AG04450 (cell line): ENCODE data around the gene PPP2R1B. TPM values are rescaled to one million over a fixed set of nuclear protein-coding genes. Genes with fewer than 3 reads are reported as not detected.

ENCODE experiments used
- CTCF ChIA-PET: fragments of 300-600, 350-600 bp; formaldehyde crosslinking; extraction: SDS; loops from one replicate; lab custom pipeline; 2022; ENCODE audit warnings: antibody characterized with exemption, inconsistent platforms; lab: Charles Lee
- POLR2A ChIA-PET: fragments of 350-600 bp; formaldehyde crosslinking; extraction: SDS; loops from one replicate; lab custom pipeline; 2021; ENCODE audit warnings: antibody characterized with exemption, inconsistent platforms; lab: Yijun Ruan, JAX
- DNase-seq: peaks from one replicate; pipeline ENCODE4 v3.0.0-alpha.2; 2011; ENCODE audit warnings: low read depth, low spot score
- H3K27ac ChIP-seq: one replicate; pipeline ENCODE4 v1.5.1; 2012; ENCODE audit warnings: low read depth, low read length, control low read depth
- H3K27me3 ChIP-seq: one replicate; pipeline ENCODE4 v1.6.0; 2012; ENCODE audit warnings: low read length; ENCODE audit not compliant: control insufficient read depth, insufficient read depth
- H3K4me3 ChIP-seq: 2 replicates; pipeline ENCODE4 v1.5.1; 2011; ENCODE audit warnings: mild to moderate bottlenecking, low read depth, low read length, control low read depth
- H3K9me3 ChIP-seq: 2 replicates; pipeline ENCODE4 v1.5.1; 2012; ENCODE audit warnings: low read length; ENCODE audit not compliant: control insufficient read depth, insufficient read depth
- CTCF ChIP-seq: IDR thresholded peaks from 2 replicates; pipeline ENCODE4 v1.5.1; 2011; ENCODE audit warnings: low read depth, low read length, control low read depth, inconsistent platforms
- polyA plus RNA-seq: library from polyadenylated mRNA; depleted of rRNA; stranded (reverse); fragments of >200 nt; gene quantifications from 2 replicates; pipeline ENCODE4 v1.2.3, GENCODE V29; 2011

The PPP2R1B gene
- polyA plus RNA-seq, 1 experiment = 44.9 TPM

- ChIA-PET CTCF (interaction anchor here (0.9 to 2.2 kb wide), 2 partner anchors 17 to 48 kb away, joined by 4 to 7 read pairs; no protein-coding TSS in a partner anchor), POLR2A (no interaction called here)
- Histone ChIP-seq H3K4me3 (no peak overlapping the region), H3K9me3 (no peaks in the 10 kb centered on the region), H3K27me3 (no peaks in the 10 kb centered on the region), H3K27ac (no peak overlapping the region)
- TF ChIP-seq CTCF = no peak
- no peak for DNase-seq
These were observed 27.7 kb upstream of the PPP2R1B start for GRCh38 chr11:111793863-111794262.

GRCh38 chr11:111792955-111793500, 26.8 kb upstream of the PPP2R1B start:
- no peak for DNase-seq
- Histone ChIP-seq H3K9me3 (no peaks in the 10 kb centered on the region), H3K27me3 (no peaks in the 10 kb centered on the region), H3K27ac (no peak overlapping the region), H3K4me3 (no peak overlapping the region)
- ChIA-PET POLR2A (no interaction called here), CTCF (interaction anchor here (0.6 to 2.2 kb wide), 3 partner anchors 16 to 49 kb away, joined by 4 to 7 read pairs (median 5); no protein-coding TSS in a partner anchor)
- TF ChIP-seq CTCF = no peak

GRCh38 chr11:111792314-111792713, 26.1 kb upstream of the PPP2R1B start:
- Histone ChIP-seq H3K4me3 (no peak overlapping the region), H3K9me3 (no peaks in the 10 kb centered on the region), H3K27me3 (no peaks in the 10 kb centered on the region), H3K27ac (no peak overlapping the region)
- ChIA-PET CTCF (interaction anchor here (0.7 to 2.2 kb wide), 2 partner anchors 16 to 188 kb away, joined by 3 to 7 read pairs; no protein-coding TSS in a partner anchor), POLR2A (no interaction called here)
- DNase-seq = no peak
- no peak for TF ChIP-seq CTCF

GRCh38 chr11:111788464-111788863, 22.3 kb upstream of the PPP2R1B start:
- CTCF ChIA-PET = interaction anchor here (0.9 to 2.6 kb wide), 3 partner anchors 11 to 201 kb away, joined by 3 to 9 read pairs (median 4); no protein-coding TSS in a partner anchor
- POLR2A ChIA-PET = no interaction called here
- Histone ChIP-seq H3K9me3 (no peaks in the 10 kb centered on the region), H3K4me3 (no peak overlapping the region), H3K27ac (no peak overlapping the region), H3K27me3 (no peaks in the 10 kb centered on the region)
- no peak for DNase-seq
- no peak for TF ChIP-seq CTCF

GRCh38 chr11:111788051-111788450, 21.9 kb upstream of the PPP2R1B start:
- Histone ChIP-seq H3K27me3 (no peaks in the 10 kb centered on the region), H3K27ac (no peak overlapping the region), H3K4me3 (no peak overlapping the region), H3K9me3 (no peaks in the 10 kb centered on the region)
- POLR2A ChIA-PET = no interaction called here
- no peak for DNase-seq
- no peak for TF ChIP-seq CTCF
- CTCF ChIA-PET = interaction anchor here (0.9 to 2.6 kb wide), 3 partner anchors 10 to 201 kb away, joined by 3 to 9 read pairs (median 4); no protein-coding TSS in a partner anchor
